Measurements from ENCODE around the gene NCR2. TPM values are rescaled to one million over a fixed set of nuclear protein-coding genes. Genes with fewer than 3 reads are reported as not detected.

The NCR2 gene
- total RNA-seq, 1 experiment from 2014 or later: not detected

DNA sequence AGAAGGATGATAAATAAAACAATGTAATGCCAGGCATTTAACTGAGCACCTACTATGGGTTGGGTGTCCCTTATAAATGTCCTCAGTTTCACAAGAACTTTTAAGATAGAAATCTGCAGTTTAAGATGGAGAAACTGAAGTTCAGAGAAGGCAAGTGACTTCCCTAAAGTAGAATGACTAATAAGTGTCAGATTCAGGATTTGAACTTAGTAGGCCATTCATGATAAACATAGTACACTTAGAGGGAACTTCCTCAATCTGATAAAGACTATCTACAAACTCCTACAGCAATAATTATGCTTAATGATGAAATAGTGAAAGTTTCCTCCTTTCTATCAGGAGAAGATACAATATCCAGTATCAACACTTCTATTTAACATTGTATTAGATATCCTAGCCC, 43.9 kb downstream of the NCR2 start:
- Histone ChIP-seq H3K36me3 (ENCODE audit: control insufficient read depth in 1 of 2, insufficient read depth in 2 of 2, low read length in 2 of 2) (no peaks in the 10 kb centered on the region), H3K4me2 (ENCODE audit: low read length) (no peak overlapping the region), H3K27me3 (ENCODE audit: insufficient read depth, low read length) (0 out of 2 replicates have a peak, but pooled peaks cover 3% of the 10 kb centered on the region), H4K20me1 (ENCODE audit: insufficient read depth) (no peaks in the 10 kb centered on the region), H2AFZ (ENCODE audit: low read depth, low read length, poor library complexity, severe bottlenecking) (no peak overlapping the region), H3K4me1 (ENCODE audit: control insufficient read depth in 1 of 2, insufficient read depth in 2 of 2, low read length in 2 of 2) (no peaks in the 10 kb centered on the region), H3K9me3 (ENCODE audit: control insufficient read depth in 1 of 2, insufficient read depth in 1 of 2, low read depth in 1 of 2, low read length in 2 of 2) (no peaks in the 10 kb centered on the region), H3K9me2 (ENCODE audit: insufficient read depth) (no peaks in the 10 kb centered on the region), H3K9ac (ENCODE audit: low read length) (no peak overlapping the region), H3K79me2 (ENCODE audit: insufficient read depth, low read length) (no peaks in the 10 kb centered on the region), H3K4me3 (replicated peaks in 1 of 2; ENCODE audit: low read depth in 1 of 2, low read length in 2 of 2) (no peak overlapping the region), H3K27ac (ENCODE audit: low read depth, low read length) (no peak overlapping the region)
- intact Hi-C loops (cut with micrococcal nuclease): no loop called here
- no peak for ATAC-seq
- CTCF ChIA-PET: no interaction called here
- TF ChIP-seq, protein P1, sequence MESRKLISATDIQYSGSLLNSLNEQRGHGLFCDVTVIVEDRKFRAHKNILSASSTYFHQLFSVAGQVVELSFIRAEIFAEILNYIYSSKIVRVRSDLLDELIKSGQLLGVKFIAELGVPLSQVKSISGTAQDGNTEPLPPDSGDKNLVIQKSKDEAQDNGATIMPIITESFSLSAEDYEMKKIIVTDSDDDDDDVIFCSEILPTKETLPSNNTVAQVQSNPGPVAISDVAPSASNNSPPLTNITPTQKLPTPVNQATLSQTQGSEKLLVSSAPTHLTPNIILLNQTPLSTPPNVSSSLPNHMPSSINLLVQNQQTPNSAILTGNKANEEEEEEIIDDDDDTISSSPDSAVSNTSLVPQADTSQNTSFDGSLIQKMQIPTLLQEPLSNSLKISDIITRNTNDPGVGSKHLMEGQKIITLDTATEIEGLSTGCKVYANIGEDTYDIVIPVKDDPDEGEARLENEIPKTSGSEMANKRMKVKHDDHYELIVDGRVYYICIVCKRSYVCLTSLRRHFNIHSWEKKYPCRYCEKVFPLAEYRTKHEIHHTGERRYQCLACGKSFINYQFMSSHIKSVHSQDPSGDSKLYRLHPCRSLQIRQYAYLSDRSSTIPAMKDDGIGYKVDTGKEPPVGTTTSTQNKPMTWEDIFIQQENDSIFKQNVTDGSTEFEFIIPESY (IDR thresholded peaks at IDR 0.05; ENCODE audit: extremely low read depth, insufficient replicate concordance, low read length): no peak
- TF ChIP-seq SP1 (IDR thresholded peaks at IDR 0.05; ENCODE audit: low read depth): no peak
- TF ChIP-seq EGR1 (IDR thresholded peaks at IDR 0.05; ENCODE audit: low read depth): no peak
- BruUV-seq (replicated peaks): no TSS peak
- POLR2A ChIA-PET: no interaction called here
- RAD21 ChIA-PET (ENCODE audit: low non-redundant PET in 1 of 2, low total read pairs in 2 of 2, uncharacterized antibody in 2 of 2, unreplicated experiment in 2 of 2): no interaction called here
- no peak for DNase-seq (ENCODE audit: low read depth, low spot score)

DNA sequence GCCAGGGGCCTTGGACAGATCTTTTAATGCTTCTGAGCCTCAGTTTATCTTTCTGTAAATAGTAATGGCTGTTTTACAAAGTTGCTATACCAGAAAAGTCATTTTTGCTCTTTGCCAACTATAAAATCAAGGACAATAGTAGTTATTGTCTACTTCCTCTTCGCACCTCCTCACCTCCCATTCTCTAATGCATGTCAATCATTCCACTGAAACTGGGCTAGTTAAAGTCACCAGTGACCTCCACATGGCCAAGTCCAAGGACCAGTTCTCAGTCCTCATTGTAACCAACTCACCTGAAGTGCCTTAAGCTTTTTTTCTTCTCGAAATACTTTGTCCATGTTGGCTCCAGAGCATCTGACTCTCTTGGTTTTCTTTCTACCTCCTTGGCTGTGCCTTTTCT, 51.2 kb downstream of the NCR2 start:
- H3K4me3 ChIP-seq (replicated peaks in 1 of 2; ENCODE audit: low read depth in 1 of 2, low read length in 2 of 2): no peak overlapping the region
- peaks cover 17% of the 10 kb centered on the region; the same call in 1 of the 2 replicates for H3K27me3 ChIP-seq (ENCODE audit: insufficient read depth, low read length)
- H4K20me1 ChIP-seq (ENCODE audit: insufficient read depth): no peaks in the 10 kb centered on the region
- ChIA-PET RAD21 (ENCODE audit: low non-redundant PET in 1 of 2, low total read pairs in 2 of 2, uncharacterized antibody in 2 of 2, unreplicated experiment in 2 of 2) (no interaction called here), POLR2A (no interaction called here), CTCF (no interaction called here)
- no peaks in the 10 kb centered on the region for H3K4me1 ChIP-seq (ENCODE audit: control insufficient read depth in 1 of 2, insufficient read depth in 2 of 2, low read length in 2 of 2)
- no peak overlapping the region for H3K9ac ChIP-seq (ENCODE audit: low read length)
- no peak for DNase-seq (ENCODE audit: low read depth, low spot score)
- no peak for ATAC-seq
- no peak for TF ChIP-seq SIN3A (IDR thresholded peaks at IDR 0.05; ENCODE audit: low read depth)
- TF ChIP-seq ZFX (IDR thresholded peaks at IDR 0.05): no peak
- TF ChIP-seq POLR2A (IDR thresholded peaks at IDR 0.05; ENCODE audit: borderline replicate concordance, extremely low read depth, insufficient read depth, insufficient read length): no peak
- no peak for TF ChIP-seq EZH2phosphoT487 (IDR thresholded peaks at IDR 0.05; ENCODE audit: borderline replicate concordance)
- no peak for TF ChIP-seq CBX3 (IDR thresholded peaks at IDR 0.05; ENCODE audit: low read depth)
- no peak for TF ChIP-seq JUND (IDR thresholded peaks at IDR 0.05)
- H3K79me2 ChIP-seq (ENCODE audit: insufficient read depth, low read length): no peaks in the 10 kb centered on the region
- H3K4me2 ChIP-seq (ENCODE audit: low read length): no peak overlapping the region
- BruUV-seq (replicated peaks): no TSS peak
- intact Hi-C loops (cut with micrococcal nuclease): no loop called here
- H3K36me3 ChIP-seq (ENCODE audit: control insufficient read depth in 1 of 2, insufficient read depth in 2 of 2, low read length in 2 of 2): no peaks in the 10 kb centered on the region
- no peaks in the 10 kb centered on the region for H3K9me2 ChIP-seq (ENCODE audit: insufficient read depth)
- no peak overlapping the region for H2AFZ ChIP-seq (ENCODE audit: low read depth, low read length, poor library complexity, severe bottlenecking)
- peaks cover 0 to 5% of the 10 kb centered on the region in 2 experiments; a peak in 1 of 4 replicates for H3K9me3 ChIP-seq (ENCODE audit: control insufficient read depth in 1 of 2, insufficient read depth in 1 of 2, low read depth in 1 of 2, low read length in 2 of 2)
- H3K27ac ChIP-seq (ENCODE audit: low read depth, low read length): no peak overlapping the region
